Melanocyte of skin (primary cell): Measurements from ENCODE around the gene PLCZ1. TPM values are rescaled to one million over a fixed set of nuclear protein-coding genes. Genes with fewer than 3 reads are reported as not detected.

Source experiments
- total RNA-seq, 2 donors: library from RNA; depleted of rRNA; stranded (reverse); fragments of >200 nt; gene quantifications; 2 replicates each; pipeline ENCODE4 v1.2.3, GENCODE V29; 2012

The PLCZ1 gene, protein sequence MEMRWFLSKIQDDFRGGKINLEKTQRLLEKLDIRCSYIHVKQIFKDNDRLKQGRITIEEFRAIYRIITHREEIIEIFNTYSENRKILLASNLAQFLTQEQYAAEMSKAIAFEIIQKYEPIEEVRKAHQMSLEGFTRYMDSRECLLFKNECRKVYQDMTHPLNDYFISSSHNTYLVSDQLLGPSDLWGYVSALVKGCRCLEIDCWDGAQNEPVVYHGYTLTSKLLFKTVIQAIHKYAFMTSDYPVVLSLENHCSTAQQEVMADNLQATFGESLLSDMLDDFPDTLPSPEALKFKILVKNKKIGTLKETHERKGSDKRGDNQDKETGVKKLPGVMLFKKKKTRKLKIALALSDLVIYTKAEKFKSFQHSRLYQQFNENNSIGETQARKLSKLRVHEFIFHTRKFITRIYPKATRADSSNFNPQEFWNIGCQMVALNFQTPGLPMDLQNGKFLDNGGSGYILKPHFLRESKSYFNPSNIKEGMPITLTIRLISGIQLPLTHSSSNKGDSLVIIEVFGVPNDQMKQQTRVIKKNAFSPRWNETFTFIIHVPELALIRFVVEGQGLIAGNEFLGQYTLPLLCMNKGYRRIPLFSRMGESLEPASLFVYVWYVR
- total RNA-seq = not detected

DNA sequence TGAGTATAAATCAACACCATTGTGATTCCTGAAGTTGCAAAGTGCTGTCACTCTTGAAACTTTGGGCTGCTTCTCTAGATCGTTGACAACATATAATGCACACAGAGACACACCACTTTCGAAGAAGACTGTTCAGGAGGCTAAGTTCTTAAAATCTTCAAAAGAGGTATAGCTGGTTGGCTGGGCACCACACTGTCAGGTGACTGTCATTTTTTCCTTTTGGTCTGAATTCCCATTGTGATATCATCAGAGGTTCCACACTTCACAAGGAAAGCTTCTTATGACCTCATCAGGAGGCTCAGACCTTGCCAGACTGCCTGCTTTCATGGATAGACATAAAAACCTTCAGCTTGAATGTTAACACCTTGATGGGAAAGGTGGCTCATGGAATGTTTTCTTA is at the start of gene PLCZ1, which contains the start of gene CAPZA3:
Gene PLCZ1 (minus strand): TSS at position 194 of the 400 bp plus-strand sequence. CDS start 641 bp downstream, outside the sequence.
Gene CAPZA3 (plus strand): TSS at position 301 of the 400 bp plus-strand sequence. CDS start 150 bp downstream, outside the sequence.

Other genes starting within 250 kb of the PLCZ1 start
- gene CAPZA3, start 107 bp upstream of the PLCZ1 start, total RNA-seq = not detected